GM12878 (cell line): ENCODE results near the gene KCNJ16. TPM values are rescaled to one million over a fixed set of nuclear protein-coding genes. Genes with fewer than 3 reads are reported as not detected.

Experiments
- ATAC-seq: fragments of 200-7000 bp; cut with Tn5 transposase; 3 replicates; pipeline ENCODE4 v1.9.1; 2020; ENCODE audit warnings: mild to moderate bottlenecking, moderate library complexity
- BruUV-seq: library from RNA; stranded (reverse); fragments of 400-500 nt; replicated peaks from 2 replicates; lab custom pipeline; 2021; lab: Mats Ljungman, UMichigan
- CTCF ChIA-PET: fragments of 300-600 bp; sonication (Branson Sonifier 250); formaldehyde crosslinking; extraction: SDS; loops from one replicate; lab custom pipeline; 2021; ENCODE audit warnings: inconsistent platforms; lab: Yijun Ruan, JAX
- POLR2A ChIA-PET: fragments of 350-600 bp; formaldehyde crosslinking; extraction: SDS; loops from one replicate; lab custom pipeline; 2021; ENCODE audit warnings: inconsistent platforms; lab: Charles Lee
- RAD21 ChIA-PET: fragments of 300-600 bp; sonication (Branson Sonifier 250); formaldehyde crosslinking; loops from one replicate; lab custom pipeline; 2023; ENCODE audit warnings: antibody characterized with exemption; ENCODE audit not compliant: unreplicated experiment; lab: Charles Lee
- SMC1A ChIA-PET: fragments of 300-600 bp; sonication (Branson Sonifier 250); formaldehyde crosslinking; loops from one replicate; lab custom pipeline; 2023; ENCODE audit not compliant: unreplicated experiment, uncharacterized antibody; lab: Charles Lee
- DNase-seq: peaks from one replicate; pipeline ENCODE4 v3.0.0-alpha.2; 2011; ENCODE audit warnings: low read depth, low spot score
- FAIRE-seq: peaks from 3 replicates; lab custom pipeline; 2011; peaks lifted over from hg19 to GRCh38; lab: Jason Lieb, UNC
- H2AFZ ChIP-seq: 2 replicates; pipeline ENCODE4 v1.6.0; 2011; ENCODE audit warnings: low read depth, low read length, control low read depth; ENCODE audit not compliant: control insufficient read depth
- H3K27ac ChIP-seq: 2 replicates; pipeline ENCODE4 v1.5.1; 2011; ENCODE audit warnings: control low read depth; ENCODE audit not compliant: control insufficient read depth, insufficient read depth
- H3K27me3 ChIP-seq, 2 experiments: replicated peaks in 1 of 2; 2 replicates each; pipeline versions ENCODE4 v1.6.0 to v1.6.1; 2011; ENCODE audit warnings: low read length in 1 of 2; ENCODE audit not compliant: control insufficient read depth in 2 of 2, insufficient read depth in 2 of 2
- H3K36me3 ChIP-seq, 2 experiments: 2 replicates each; pipeline ENCODE4 v1.5.1; 2011; ENCODE audit warnings: low read length in 1 of 2; ENCODE audit not compliant: control insufficient read depth in 2 of 2, insufficient read depth in 2 of 2
- H3K4me1 ChIP-seq: 2 replicates; pipeline ENCODE4 v1.6.1; 2011; ENCODE audit warnings: mild to moderate bottlenecking, low read length, moderate library complexity, mixed read lengths; ENCODE audit not compliant: control insufficient read depth, insufficient read depth
- H3K4me2 ChIP-seq: 2 replicates; pipeline ENCODE4 v1.6.0; 2011; ENCODE audit warnings: control low read depth; ENCODE audit not compliant: control insufficient read depth, insufficient read depth
- H3K4me3 ChIP-seq: fragments of 200-600 bp; sonication (generic); 2 replicates; pipeline ENCODE4 v1.5.1; 2016
- H3K79me2 ChIP-seq: 2 replicates; pipeline ENCODE4 v1.6.0; 2011; ENCODE audit warnings: low read length; ENCODE audit not compliant: control insufficient read depth, insufficient read depth
- H3K9ac ChIP-seq: 2 replicates; pipeline ENCODE4 v1.8.0; 2011; ENCODE audit warnings: low read length, control low read depth, mixed read lengths; ENCODE audit not compliant: control insufficient read depth, insufficient read depth
- H3K9me3 ChIP-seq: replicated peaks from 3 replicates; pipeline ENCODE4 v1.5.1; 2011; ENCODE audit warnings: mild to moderate bottlenecking, low read length; ENCODE audit not compliant: control insufficient read depth, insufficient read depth
- H4K20me1 ChIP-seq: 2 replicates; pipeline ENCODE4 v1.6.0; 2011; ENCODE audit not compliant: control insufficient read depth, insufficient read depth
- CEBPZ ChIP-seq: fragments of 150-350 bp; IDR thresholded peaks from 2 replicates; pipeline ENCODE4 v1.6.1; 2016; ENCODE audit warnings: low read depth, low read length
- EED ChIP-seq: sonication (generic); IDR thresholded peaks from 2 replicates; pipeline ENCODE4 v1.6.1; 2016; ENCODE audit warnings: antibody characterized with exemption, low read depth
- ESRRA ChIP-seq: IDR thresholded peaks from 2 replicates; pipeline ENCODE4 v1.6.1; 2012; ENCODE audit warnings: mild to moderate bottlenecking, low read length, improper control_type of control experiment
- ETV6 ChIP-seq, 2 experiments: fragments of 450-650 bp in 1 of 2; IDR thresholded peaks in 1 of 2; conservative IDR thresholded peaks in 1 of 2; 2 replicates each; pipeline ENCODE4 v1.6.1; 2014; ENCODE audit warnings: antibody characterized with exemption in 1 of 2, borderline replicate concordance in 1 of 2, low read depth in 1 of 2, mild to moderate bottlenecking in 1 of 2, moderate library complexity in 1 of 2
- JUNB ChIP-seq: IDR thresholded peaks from 2 replicates; pipeline ENCODE4 v1.6.1; 2016; ENCODE audit warnings: antibody characterized with exemption, mild to moderate bottlenecking
- RAD21 ChIP-seq: IDR thresholded peaks from 2 replicates; pipeline ENCODE4 v1.6.1; 2011; ENCODE audit warnings: mild to moderate bottlenecking, low read depth, low read length, moderate library complexity; ENCODE audit not compliant: insufficient read depth
- RAD51 ChIP-seq: fragments of 450-650 bp; IDR thresholded peaks from 2 replicates; pipeline ENCODE4 v1.6.1; 2016; ENCODE audit warnings: moderate library complexity, mild to moderate bottlenecking, inconsistent platforms
- REST ChIP-seq: IDR thresholded peaks from 2 replicates; pipeline ENCODE4 v1.6.1; 2012; ENCODE audit warnings: mild to moderate bottlenecking, low read depth, low read length
- YBX1 ChIP-seq: fragments of 450-650 bp; IDR thresholded peaks from 2 replicates; pipeline ENCODE4 v1.6.1; 2016; ENCODE audit warnings: antibody characterized with exemption
- WGBS: methylation state at CpG from one replicate; pipeline ENCODE4 v1.1.6; 2016; ENCODE audit warnings: low lambda C conversion rate; ENCODE audit not compliant: insufficient replicate concordance, insufficient coverage; ENCODE audit errors: missing lambda C conversion rate; 5-methylcytosine and 5-hydroxymethylcytosine counted together
- in situ Hi-C: fragments of 300-500 bp; cut with MboI; formaldehyde crosslinking; loops from 9 replicates; pipeline ENCODE4 v1.14.3; 2018; ENCODE audit warnings: mixed read lengths
- intact Hi-C: fragments of 100-400 bp; cut with micrococcal nuclease; formaldehyde crosslinking; loops from one replicate; pipeline ENCODE4 v1.14.2; 2022; ENCODE audit not compliant: unreplicated experiment
- polyA plus RNA-seq, 11 experiments: library from polyadenylated mRNA; depleted of rRNA in 4 of 11; unstranded in 6 of 11; stranded (reverse) in 5 of 11; fragments of >200 nt; fragmentation: Nextera tagmentation in 4 of 11; fragmentation: Illumina TruSeq in 1 of 11; extraction: Ambion mirVana in 4 of 11; extraction: Trizol in 1 of 11; gene quantifications; 1 replicate in 1 of 11; 2 replicates in 10 of 11; pipeline versions ENCODE4 v1.2.1 to v1.2.3, GENCODE V29; 2011 to 2016; ENCODE audit warnings: inconsistent platforms in 2 of 11, missing spikeins in 2 of 11, low read depth in 1 of 11
- total RNA-seq, 4 experiments: library from RNA; depleted of rRNA in 3 of 4; stranded (reverse); fragments of >200 nt in 3 of 4; fragmentation: Illumina TruSeq in 1 of 4; extraction: Trizol in 1 of 4; gene quantifications; 2 replicates each; pipeline versions ENCODE4 v1.2.1 to v1.2.3, GENCODE V29; 2013 to 2021

Gene KCNJ16
- total and polyA plus RNA-seq, 10 of the 15 experiments (the other 5 are each of a cell fraction or from before 2014, with no cell fraction given) = 0.08 to 0.24 (median 0.20) TPM; not detected in 7

- no peak for ATAC-seq
Measured at GRCh38 chr17:70049801-70050591, 25.0 kb upstream of the KCNJ16 start.

GRCh38 chr17:70050931-70051330, 24.1 kb upstream of the KCNJ16 start:
- no peak overlapping the region for H2AFZ ChIP-seq
- no peaks in the 10 kb centered on the region for H4K20me1 ChIP-seq
- no peak for FAIRE-seq
- RAD21 ChIA-PET = no interaction called here
- in situ Hi-C loops (no loop called here), intact Hi-C loops (no loop called here)
- SMC1A ChIA-PET = no interaction called here
- no peaks in the 10 kb centered on the region for H3K79me2 ChIP-seq
- DNase-seq = no peak
- ATAC-seq = no peak
- CTCF ChIA-PET = no interaction called here
- no peaks in the 10 kb centered on the region for H3K27me3 ChIP-seq
- no peak overlapping the region for H3K27ac ChIP-seq
- H3K36me3 ChIP-seq = no peaks in the 10 kb centered on the region
- H3K4me3 ChIP-seq = no peak overlapping the region
- BruUV-seq = no TSS peak
- POLR2A ChIA-PET = no interaction called here
- no peaks in the 10 kb centered on the region for H3K4me1 ChIP-seq
- 95% methylated on average over 2 of the region's 2 CpGs for WGBS
- H3K4me2 ChIP-seq = no peak overlapping the region
- H3K9me3 ChIP-seq = no peaks in the 10 kb centered on the region
- no peak overlapping the region for H3K9ac ChIP-seq
- TF ChIP-seq JUNB (no peak), CEBPZ (no peak), RAD21 (no peak), YBX1 (no peak), REST (no peak)

More at GRCh38 chr17:70049801-70050591, 25.0 kb upstream of the KCNJ16 start:
- Histone ChIP-seq H4K20me1 (no peaks in the 10 kb centered on the region), H3K36me3 (no peaks in the 10 kb centered on the region), H3K9ac (no peak overlapping the region), H3K4me2 (no peak overlapping the region), H3K4me3 (no peak overlapping the region), H3K27me3 (no peaks in the 10 kb centered on the region), H3K4me1 (no peaks in the 10 kb centered on the region), H3K27ac (no peak overlapping the region), H2AFZ (no peak overlapping the region), H3K9me3 (no peaks in the 10 kb centered on the region), H3K79me2 (no peaks in the 10 kb centered on the region)
- ChIA-PET CTCF (no interaction called here), POLR2A (no interaction called here), SMC1A (interaction anchor here (0.7 kb wide), 1 partner anchor 24 kb away, joined by 3 read pairs; no protein-coding TSS in a partner anchor), RAD21 (no interaction called here)
- DNase-seq = no peak
- 33% methylated on average over 3 of the region's 3 CpGs for WGBS
- intact Hi-C loops = no loop called here
- BruUV-seq = no TSS peak
- no peak for FAIRE-seq
- in situ Hi-C loops = no loop called here
- no peak for TF ChIP-seq ESRRA
- TF ChIP-seq RAD51 = no peak
- no peak for TF ChIP-seq EED
- TF ChIP-seq ETV6 (conservative IDR thresholded peaks at IDR 0.05 in 1 of 2, IDR thresholded peaks at IDR 0.05 in 1 of 2; ENCODE audit: borderline replicate concordance in 1 of 2, low read depth in 1 of 2) = no peak
